Smooth muscle cell of the coronary artery (primary cell): Measurements from ENCODE around the gene ZDHHC7. TPM values are rescaled to one million over a fixed set of nuclear protein-coding genes. Genes with fewer than 3 reads are reported as not detected.

Experiments used
- total RNA-seq: library from RNA; depleted of rRNA; stranded (reverse); fragments of >200 nt; gene quantifications from 2 replicates; pipeline ENCODE4 v1.2.3, GENCODE V29; 2014; ENCODE audit warnings: low replicate concordance

Gene ZDHHC7
- 43.5 and 190 TPM in 2 replicates for total RNA-seq

GRCh38 chr16:85010931-85011845 is at the start of gene ZDHHC7:
ZDHHC7 (minus strand) TSS chr16:85011535; CDS start chr16:84990618, 20,917 bp downstream.

GRCh38 chr16:85027349-85027957 is 16.1 kb upstream of the ZDHHC7 start, which contains the start of gene KIAA0513:
KIAA0513 (plus strand) TSS chr16:85027795; CDS start chr16:85067072, 39,277 bp downstream.

Other genes starting within 250 kb of the ZDHHC7 start
- 0.98 and 2.8 TPM in 2 replicates for gene CRISPLD2, start 191.6 kb downstream of the ZDHHC7 start, total RNA-seq
- gene KIAA0513, start 16.3 kb upstream of the ZDHHC7 start, total RNA-seq = 8.4 and 23.3 TPM in 2 replicates
- 0.15 TPM in 1 of 2 replicates, not detected in the other for gene CIBAR2, start 100.9 kb upstream of the ZDHHC7 start, total RNA-seq